Suprapubic skin (tissue), 3 donors: ENCODE results near the gene NCAPD3.

Experiments used
- CTCF ChIP-seq, 2 donors: fragments of 200-600 bp in 1 of 2; fragments of 450-650 bp in 1 of 2; sonication (generic) in 1 of 2; IDR thresholded peaks; one replicate each; pipeline ENCODE4 v1.5.1; 2016 to 2019; ENCODE audit warnings: antibody characterized with exemption in 2 of 2, mild to moderate bottlenecking in 1 of 2, moderate library complexity in 1 of 2
- POLR2A ChIP-seq, 2 donors: fragments of 450-650 bp; IDR thresholded peaks; one replicate each; pipeline ENCODE4 v1.6.1; 2017; ENCODE audit warnings: antibody characterized with exemption in 2 of 2, mild to moderate bottlenecking in 2 of 2, moderate library complexity in 2 of 2

GRCh38 chr11:134202661-134203060, 21.1 kb downstream of the NCAPD3 start:
- TF ChIP-seq CTCF (IDR thresholded peaks at IDR 0.05), result no peak
- TF ChIP-seq POLR2A (IDR thresholded peaks at IDR 0.05), result no peak
